Activated CD8-positive, alpha-beta memory T cell treated with anti-CD3 and anti-CD28 coated beads for 48 hours (primary cell): Measurements from ENCODE around the gene LRRC4C.
A peak's percentile ranks its signal among the peaks of the same experiment; 100 is the strongest.

Experiments used
- DNase-seq, 3 experiments: peaks; one replicate each; pipeline ENCODE4 v3.0.0-alpha.2; 2020; ENCODE audit warnings: low read depth in 2 of 3, low spot score in 2 of 3

LRRC4C gene

GRCh38 chr11:40295466-40295865 is 1164.0 kb downstream of the LRRC4C start:
- DNase-seq = no peak

- DNase-seq = no peak
Measured at GRCh38 chr11:40294741-40295140, 1164.7 kb downstream of the LRRC4C start.

DNA sequence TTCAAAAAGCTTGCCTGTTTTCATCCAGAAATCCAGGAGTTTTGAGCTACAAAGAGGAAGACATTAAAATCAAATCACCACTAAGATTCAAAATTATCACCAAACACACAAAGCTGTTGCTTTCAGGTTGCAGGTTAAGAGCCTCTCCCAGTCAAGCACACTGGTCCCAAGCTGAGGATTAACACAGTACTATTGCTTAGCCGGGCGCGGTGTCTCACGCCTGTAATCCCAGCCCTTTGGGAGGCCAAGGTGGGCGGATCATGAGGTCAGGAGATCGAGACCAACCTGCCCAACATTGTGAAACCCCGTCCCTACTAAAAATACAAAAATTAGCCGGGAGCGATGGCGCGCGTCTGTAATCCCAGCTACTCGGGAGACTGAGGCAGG is 1165.1 kb downstream of the LRRC4C start:
- no peak for DNase-seq

DNA sequence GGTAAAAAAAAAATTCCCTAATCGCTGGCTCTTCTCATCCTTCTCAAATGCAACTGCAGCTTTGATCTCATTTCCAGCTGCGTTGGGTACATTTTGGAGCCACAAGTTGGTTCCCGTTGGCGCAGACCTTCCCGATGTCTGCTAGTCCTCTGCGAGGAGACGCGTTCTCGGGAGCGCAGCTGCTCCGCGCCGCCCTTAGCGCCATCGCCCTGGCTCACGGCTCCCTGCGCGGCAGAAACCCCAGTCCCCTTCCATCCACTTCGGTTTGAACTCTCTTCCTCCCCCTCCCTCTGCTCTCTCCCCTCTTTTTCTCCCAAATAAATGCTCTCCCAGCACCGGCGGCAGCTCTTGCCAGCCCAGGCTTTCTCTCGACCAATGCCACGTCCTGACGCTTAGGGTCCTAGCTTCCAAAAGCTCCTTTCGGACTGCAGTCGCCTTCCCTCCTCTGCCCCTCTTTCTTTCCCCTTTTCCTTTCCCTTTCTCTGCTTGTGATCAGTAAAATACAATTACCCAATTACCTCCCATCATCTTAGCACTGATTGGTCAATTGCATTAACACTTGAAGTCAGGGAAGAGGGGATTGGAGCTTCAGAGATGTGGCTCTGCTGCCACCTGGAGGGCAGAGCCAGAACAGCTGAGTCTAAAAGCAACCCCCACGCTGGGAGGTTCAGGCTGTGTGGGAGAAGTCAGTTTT is 1165.7 kb downstream of the LRRC4C start:
- DNase-seq = peak in 2 of 3 experiments; percentile 10

- no peak for DNase-seq
Measured at GRCh38 chr11:40292721-40293508, 1166.5 kb downstream of the LRRC4C start.

DNA sequence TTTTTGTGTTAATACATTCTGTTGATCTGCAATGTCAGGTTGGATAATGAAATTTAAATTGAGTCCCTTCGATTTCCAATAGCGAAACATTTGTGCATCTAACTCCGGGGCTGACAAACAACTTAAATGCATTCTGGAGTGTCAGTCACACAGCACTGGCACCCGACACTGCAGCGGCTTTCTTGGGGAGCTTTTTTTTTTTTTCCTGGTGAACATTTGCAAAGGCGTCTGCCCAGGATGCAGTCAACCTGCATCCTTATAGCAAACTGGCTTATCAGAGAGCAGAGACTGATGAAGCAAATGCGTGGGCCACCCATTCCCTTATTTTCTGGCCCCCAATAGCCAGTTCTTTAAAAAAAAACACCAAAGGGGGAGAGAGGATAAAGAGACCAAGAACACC is 1167.7 kb downstream of the LRRC4C start:
- DNase-seq = no peak

DNA sequence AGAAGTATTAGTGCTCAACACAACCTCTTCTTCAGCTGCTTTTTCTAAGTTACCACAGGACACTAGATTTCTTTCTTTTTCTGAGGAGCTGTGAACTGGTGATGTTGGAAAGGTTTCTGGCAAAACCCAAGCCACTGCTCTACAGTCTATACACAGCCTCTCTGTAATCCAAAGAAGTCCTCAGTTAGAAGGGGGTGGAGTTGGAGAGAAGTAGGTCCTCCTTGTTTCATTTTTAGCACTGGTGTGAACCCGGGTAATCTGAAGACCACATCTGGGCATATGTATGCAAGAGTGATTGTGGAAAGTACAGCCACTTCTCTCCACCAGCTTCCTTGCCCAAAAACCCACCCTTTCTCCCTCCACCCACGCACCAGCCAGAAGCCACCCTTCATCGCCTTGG is 1168.1 kb downstream of the LRRC4C start:
- DNase-seq = no peak

- DNase-seq = no peak
Measured at GRCh38 chr11:40290171-40290631, 1169.3 kb downstream of the LRRC4C start.

DNA sequence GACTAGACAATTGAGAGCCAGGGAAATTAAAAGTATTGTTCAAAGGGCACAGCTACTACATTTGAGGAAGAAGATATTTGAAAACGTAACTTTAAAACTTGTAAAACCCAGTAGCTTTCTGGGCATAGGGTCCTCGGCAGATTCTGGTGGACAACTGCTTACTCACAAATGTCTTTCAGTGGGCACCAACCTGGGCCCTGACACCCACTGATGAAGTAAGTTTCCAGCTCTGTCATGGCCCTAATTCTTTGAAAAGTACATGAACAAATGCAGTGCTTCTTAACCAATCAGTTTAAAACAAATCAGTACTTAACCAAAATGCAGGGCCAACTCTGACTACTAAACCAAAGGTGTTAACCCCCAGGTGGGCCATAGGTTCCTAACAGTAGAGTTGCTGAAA is 1170.1 kb downstream of the LRRC4C start:
- no peak for DNase-seq

GRCh38 chr11:40287916-40288803 is 1171.3 kb downstream of the LRRC4C start:
- no peak for DNase-seq

- DNase-seq = no peak
Measured at GRCh38 chr11:40286137-40286536, 1173.3 kb downstream of the LRRC4C start.

DNA sequence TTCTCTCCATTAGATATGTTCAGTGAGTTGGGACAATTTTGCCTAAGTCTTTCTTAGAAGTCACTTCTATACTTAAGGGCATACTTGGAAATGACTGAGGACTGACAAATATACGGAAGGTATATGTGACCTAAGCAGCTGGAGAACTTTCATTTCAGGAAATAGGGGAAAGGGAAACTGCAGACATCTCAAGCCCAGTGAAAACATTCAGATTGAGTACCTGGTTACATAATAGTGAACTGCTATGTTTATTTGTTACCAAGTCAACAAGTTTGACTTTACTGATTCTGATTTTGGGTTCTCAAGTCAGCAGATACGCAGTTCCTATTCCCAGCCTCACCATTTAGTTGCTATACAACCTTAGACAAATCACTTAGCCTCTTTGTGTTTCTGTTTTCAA is 1173.9 kb downstream of the LRRC4C start:
- DNase-seq = no peak

DNA sequence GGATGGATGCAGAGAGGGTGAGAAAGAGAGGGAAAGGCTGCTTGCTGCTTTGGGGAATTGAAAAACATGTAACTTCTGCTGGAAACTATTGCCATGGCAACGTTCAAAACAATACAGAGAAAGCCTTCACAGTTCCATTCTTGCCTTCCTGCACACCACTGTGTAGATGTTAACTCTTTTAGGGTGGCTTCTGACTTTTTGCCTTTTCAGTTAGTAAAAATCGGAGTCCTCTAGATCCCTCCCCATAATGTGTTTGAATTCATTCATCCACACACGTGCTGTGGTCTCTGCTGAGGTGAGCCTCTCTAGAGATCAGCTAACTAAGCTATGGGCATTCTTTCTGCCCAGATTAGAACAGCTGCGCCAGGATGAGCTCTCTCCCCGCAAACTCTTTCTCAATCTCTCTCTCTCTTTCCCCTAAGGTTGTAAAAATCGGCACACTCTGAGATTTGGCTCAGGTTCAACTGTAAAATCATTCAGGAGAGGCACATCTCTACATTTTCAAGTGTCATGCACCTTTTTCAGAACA is 1178.3 kb downstream of the LRRC4C start:
- DNase-seq = no peak

DNA sequence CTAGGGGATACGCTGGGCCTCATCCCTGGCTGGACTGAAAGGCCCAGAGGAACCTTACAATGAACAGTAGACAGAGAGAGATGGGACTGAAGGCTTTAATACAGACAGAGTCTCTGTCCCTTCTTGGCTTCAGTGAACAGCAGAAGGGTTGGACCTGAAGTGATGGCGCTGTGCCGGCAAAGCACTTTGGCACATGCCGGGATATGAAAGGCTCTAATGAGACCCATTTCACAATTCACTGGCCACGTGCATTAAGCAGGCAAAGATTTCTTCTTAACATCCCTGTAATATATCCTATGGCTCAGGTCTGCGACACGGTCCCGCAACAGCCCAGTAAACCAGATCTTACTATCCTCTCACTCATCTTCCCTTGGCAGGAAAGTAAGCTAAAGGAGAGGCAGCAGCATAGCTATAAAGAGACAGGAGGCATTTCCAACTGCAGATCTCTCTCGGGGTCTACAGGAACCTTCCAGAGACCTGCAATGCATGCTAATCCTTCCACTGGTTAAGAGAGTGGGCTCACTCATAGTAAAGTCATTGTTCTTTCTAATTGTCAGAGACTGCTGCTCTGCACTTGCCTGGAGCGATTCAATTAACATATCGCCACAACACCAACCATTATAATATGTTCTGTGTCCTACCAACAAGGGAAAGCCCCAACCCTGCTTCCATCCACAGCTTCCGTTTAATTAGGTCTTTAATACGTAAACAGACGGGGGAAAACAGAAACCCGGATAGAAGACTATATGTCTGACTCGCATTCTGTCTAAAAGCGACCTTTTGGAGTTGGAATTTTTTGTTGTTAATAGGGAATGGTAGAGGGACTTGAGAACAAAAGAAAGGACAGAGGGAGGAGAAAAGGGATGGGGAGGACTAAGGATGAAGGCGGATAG is 1179.0 kb downstream of the LRRC4C start:
- no peak for DNase-seq

DNA sequence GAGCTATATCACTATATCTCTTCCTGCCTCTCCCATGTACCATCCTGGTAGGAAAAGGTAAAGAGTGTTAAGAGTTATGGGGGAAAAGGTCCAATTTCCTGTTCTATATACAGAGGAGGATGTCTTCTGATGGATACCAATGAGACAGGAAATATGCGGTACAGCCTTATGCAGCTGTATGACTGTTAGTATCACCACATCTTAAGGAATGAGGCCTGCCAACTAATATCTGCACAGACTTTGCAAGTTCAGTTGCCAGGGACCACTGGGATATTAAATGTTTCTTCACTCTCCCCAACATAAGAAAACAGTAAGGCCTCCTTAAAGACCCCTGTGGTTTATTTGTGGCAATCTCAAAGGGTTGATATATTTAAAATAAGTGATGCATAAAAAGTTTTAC is 1182.5 kb downstream of the LRRC4C start:
- DNase-seq = no peak

DNA sequence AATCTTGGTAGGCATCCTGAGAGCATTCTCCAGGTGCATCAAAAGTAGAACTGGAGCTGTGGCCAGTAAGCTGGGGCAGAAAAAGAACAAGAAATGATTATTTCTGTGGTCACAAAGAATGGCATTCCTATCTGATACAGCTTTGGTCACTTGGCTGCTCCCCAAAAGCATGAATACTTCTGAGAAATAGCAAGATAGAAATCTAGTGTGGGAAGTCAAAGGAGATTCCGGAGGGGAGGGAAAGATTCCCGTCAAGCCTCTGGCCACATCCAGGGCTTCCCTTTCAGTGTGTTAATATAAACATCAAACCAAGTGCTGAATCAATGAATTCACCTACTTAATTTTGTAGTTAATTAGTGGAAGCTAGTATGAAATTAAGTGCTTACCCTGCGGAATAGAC is 1185.4 kb downstream of the LRRC4C start:
- DNase-seq = no peak

DNA sequence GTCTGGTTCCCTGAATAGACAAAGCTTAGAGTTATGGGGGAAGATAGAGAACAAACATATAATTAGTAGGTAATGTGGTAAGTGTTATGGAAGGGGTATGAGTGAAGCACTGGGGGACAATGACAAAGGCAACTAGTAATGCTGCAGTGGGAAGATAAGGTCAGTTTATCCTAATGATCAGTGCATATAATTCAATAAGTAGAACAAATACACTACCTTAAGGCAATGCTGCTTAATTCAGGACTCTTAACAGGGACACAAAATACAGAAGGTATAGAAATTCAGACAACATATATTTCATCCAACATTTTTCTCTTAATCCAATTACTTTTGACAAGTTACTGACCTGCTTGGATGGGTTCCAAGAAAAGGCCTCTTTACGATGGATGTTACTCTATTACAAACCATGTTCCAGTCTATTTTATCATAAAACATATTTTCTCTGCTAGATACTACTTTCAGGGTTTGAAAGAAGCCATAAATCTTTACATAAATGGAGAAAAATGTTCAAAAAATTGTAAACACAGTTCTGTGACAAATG is 1186.2 kb downstream of the LRRC4C start:
- DNase-seq = no peak

- no peak for DNase-seq
Measured at GRCh38 chr11:40271361-40271760, 1188.1 kb downstream of the LRRC4C start.

- no peak for DNase-seq
Measured at GRCh38 chr11:40269865-40270264, 1189.6 kb downstream of the LRRC4C start.

DNA sequence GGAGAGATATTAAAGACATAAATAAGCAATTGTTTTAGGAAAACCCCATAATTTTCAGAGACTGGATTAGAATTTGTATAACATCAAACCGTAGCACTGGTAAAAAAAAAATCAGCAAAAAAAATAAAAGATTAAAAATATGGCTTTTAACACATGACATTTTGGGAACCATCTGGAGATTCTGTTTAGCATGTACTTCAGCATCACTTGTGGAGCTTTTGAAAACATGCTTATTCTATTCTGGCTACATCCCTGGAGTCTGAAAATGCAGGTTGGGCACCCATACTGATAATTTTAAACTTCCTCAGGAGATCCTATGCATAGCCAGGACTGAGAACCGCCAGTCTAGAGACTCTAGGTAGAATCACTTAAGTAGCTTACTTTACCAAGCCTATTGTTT is 1190.9 kb downstream of the LRRC4C start:
- no peak for DNase-seq
